ENCODE results near the gene PAN3.
A peak's percentile ranks its signal among the peaks of the same experiment; 100 is the strongest.

PAN3 gene

GRCh38 chr13:28199089-28199488 is 60.7 kb downstream of the PAN3 start:
- Histone ChIP-seq H3K27ac (no peak overlapping the region), H3K36me3 (peaks cover 41% of the 10 kb centered on the region)
- no peak for TF ChIP-seq CTCF (IDR thresholded peaks at IDR 0.05)

GRCh38 chr13:28204043-28204442 is 65.7 kb downstream of the PAN3 start:
- H3K4me1 ChIP-seq (ENCODE audit: control insufficient read depth in 1 of 2, insufficient read depth in 1 of 2, low read depth in 1 of 2, low read length in 1 of 2), result peaks cover 14 to 16% of the 10 kb centered on the region in 2 experiments
- no peak overlapping the region for H3K4me3 ChIP-seq (ENCODE audit: low read depth in 1 of 2, low read length in 1 of 2)
- H3K27me3 ChIP-seq, result no peaks in the 10 kb centered on the region
- H3K36me3 ChIP-seq, result peaks cover 6% of the 10 kb centered on the region
- no peak for TF ChIP-seq CTCF (IDR thresholded peaks at IDR 0.05)
- H3K9me3 ChIP-seq, result no peaks in the 10 kb centered on the region
- no peak overlapping the region for H3K27ac ChIP-seq

More at GRCh38 chr13:28199089-28199488, 60.7 kb downstream of the PAN3 start:
- Histone ChIP-seq H3K4me3 (ENCODE audit: low read depth in 1 of 2, low read length in 1 of 2) (no peak overlapping the region), H3K4me1 (ENCODE audit: control insufficient read depth in 1 of 2, insufficient read depth in 1 of 2, low read depth in 1 of 2, low read length in 1 of 2) (no peaks in the 10 kb centered on the region), H3K9me3 (no peaks in the 10 kb centered on the region), H3K27me3 (no peaks in the 10 kb centered on the region)

- H3K4me1 ChIP-seq (ENCODE audit: control insufficient read depth in 1 of 2, insufficient read depth in 1 of 2, low read depth in 1 of 2, low read length in 1 of 2), result peaks cover 14 to 16% of the 10 kb centered on the region in 2 experiments
- H3K27ac ChIP-seq, result peak overlapping the region; percentile 37
- H3K36me3 ChIP-seq, result peaks cover 6% of the 10 kb centered on the region
- H3K9me3 ChIP-seq, result no peaks in the 10 kb centered on the region
- H3K4me3 ChIP-seq (ENCODE audit: low read depth in 1 of 2, low read length in 1 of 2), result no peak overlapping the region
- no peaks in the 10 kb centered on the region for H3K27me3 ChIP-seq
- no peak for TF ChIP-seq CTCF (IDR thresholded peaks at IDR 0.05)
These were observed 66.5 kb downstream of the PAN3 start for GRCh38 chr13:28204690-28205443.

- Histone ChIP-seq H3K4me3 (ENCODE audit: low read depth in 1 of 2, low read length in 1 of 2) (no peak overlapping the region), H3K27ac (no peak overlapping the region), H3K4me1 (ENCODE audit: control insufficient read depth in 1 of 2, insufficient read depth in 1 of 2, low read depth in 1 of 2, low read length in 1 of 2) (no peaks in the 10 kb centered on the region), H3K9me3 (no peaks in the 10 kb centered on the region), H3K27me3 (no peaks in the 10 kb centered on the region), H3K36me3 (peaks cover 29% of the 10 kb centered on the region)
- no peak for TF ChIP-seq CTCF (IDR thresholded peaks at IDR 0.05)
These were observed 80.3 kb downstream of the PAN3 start for GRCh38 chr13:28218679-28219078.

- Histone ChIP-seq H3K36me3 (peaks cover 29% of the 10 kb centered on the region), H3K9me3 (no peaks in the 10 kb centered on the region), H3K4me3 (ENCODE audit: low read depth in 1 of 2, low read length in 1 of 2) (no peak overlapping the region), H3K4me1 (ENCODE audit: control insufficient read depth in 1 of 2, insufficient read depth in 1 of 2, low read depth in 1 of 2, low read length in 1 of 2) (no peaks in the 10 kb centered on the region), H3K27me3 (no peaks in the 10 kb centered on the region), H3K27ac (no peak overlapping the region)
- no peak for TF ChIP-seq CTCF (IDR thresholded peaks at IDR 0.05)
These were observed 81.2 kb downstream of the PAN3 start for GRCh38 chr13:28219408-28220099.
